ENCODE data around the gene FLII. TPM values are rescaled to one million over a fixed set of nuclear protein-coding genes. Genes with fewer than 3 reads are reported as not detected.

Gene FLII
- total and polyA plus RNA-seq, 2 of the 13 experiments (the other 11 are each of a cell fraction or from before 2014, with no cell fraction given), result 130 to 303 TPM

DNA sequence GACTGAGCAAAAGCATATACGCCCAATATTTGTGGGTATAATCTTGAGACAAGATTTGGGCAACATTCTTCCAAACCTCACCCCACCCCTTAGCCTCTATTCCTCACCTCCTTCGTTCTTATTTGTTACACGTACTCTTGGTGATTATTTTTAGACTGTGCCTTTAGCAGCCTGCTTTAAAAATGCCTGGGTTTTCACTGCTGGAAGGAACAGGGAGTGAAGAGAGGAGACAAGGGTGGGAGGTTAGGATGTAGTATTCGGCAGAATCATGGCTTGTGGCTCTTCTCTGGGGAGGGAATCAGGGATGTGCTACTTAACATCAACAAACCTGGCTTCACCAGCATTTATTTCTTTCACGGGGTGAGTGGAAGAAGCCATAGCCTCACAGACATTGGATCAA is 63.3 kb downstream of the FLII start:
- Histone ChIP-seq H3K27ac (ENCODE audit: extremely low read length, insufficient read depth, low read length) (no peak overlapping the region), H3K4me1 (ENCODE audit: insufficient read depth, low read length) (peaks cover 24% of the 10 kb centered on the region), H4K20me1 (ENCODE audit: insufficient read depth, low read length) (peaks cover 52% of the 10 kb centered on the region), H3K9ac (ENCODE audit: insufficient read depth, low read depth, low read length) (no peak overlapping the region), H3K79me2 (ENCODE audit: insufficient read depth, low read length) (peaks cover 92% of the 10 kb centered on the region), H3K4me2 (ENCODE audit: low read depth, low read length) (no peak overlapping the region), H3K9me3 (ENCODE audit: low read length) (no peaks in the 10 kb centered on the region), H3K27me3 (ENCODE audit: control insufficient read depth in 1 of 2, insufficient read depth in 2 of 2, low read length in 2 of 2) (no peaks in the 10 kb centered on the region), H2AFZ (ENCODE audit: low read length) (no peak overlapping the region), H3K36me3 (replicated peaks in 1 of 2; ENCODE audit: control insufficient read depth in 1 of 2, insufficient read depth in 2 of 2, low read length in 2 of 2) (peaks cover 44 to 74% of the 10 kb centered on the region in 2 experiments), H3K4me3 (replicated peaks in 1 of 3; ENCODE audit: insufficient read depth in 1 of 3, low read depth in 2 of 3, low read length in 3 of 3) (no peak overlapping the region)
- in situ Hi-C loops (cut with HindIII; ENCODE audit: extremely low pct_ligation_motif_present, low pct_unique_long_range_greater_than_20kb), result no loop called here
- intact Hi-C loops (cut with micrococcal nuclease; ENCODE audit: unreplicated experiment), result no loop called here
- DNase-seq (ENCODE audit: low spot score) (no peak), ATAC-seq (no peak), FAIRE-seq (no peak)
- ChIA-PET POLR2A (no interaction called here), CTCF (ENCODE audit: low intra/inter-chr PET ratio, low total read pairs) (no interaction called here)
- no peak for TF ChIP-seq ZMYM2 (CRISPR knock-in tag; IDR thresholded peaks at IDR 0.05)
- BruUV-seq (replicated peaks), result no TSS peak
- WGBS (ENCODE audit: low lambda C conversion rate), result 96% methylated on average over 5 of the region's 5 CpGs

Other genes starting within 250 kb of the FLII start
- gene ATPAF2, start 219.6 kb downstream of the FLII start, total RNA-seq (2016; rRNA removed; fragmentation: Illumina TruSeq; extraction: Trizol), result 14.2 and 15.0 TPM in 2 replicates
- gene ATPAF2, start 219.6 kb downstream of the FLII start, polyA plus RNA-seq (2011; rRNA removed), result 16.0 and 16.5 TPM in 2 replicates
- gene GID4, start 219.3 kb downstream of the FLII start, total RNA-seq (2016; rRNA removed; fragmentation: Illumina TruSeq; extraction: Trizol), result 4.3 and 5.5 TPM in 2 replicates
- 4.7 and 6.1 TPM in 2 replicates for gene GID4, start 219.3 kb downstream of the FLII start, polyA plus RNA-seq (2011; rRNA removed)
- gene DRG2, start 170.8 kb downstream of the FLII start, total RNA-seq (2016; rRNA removed; fragmentation: Illumina TruSeq; extraction: Trizol), result 23.0 and 26.6 TPM in 2 replicates
- gene DRG2, start 170.8 kb downstream of the FLII start, polyA plus RNA-seq (2011; rRNA removed), result 20.1 and 24.9 TPM in 2 replicates
- gene MYO15A, start 150.0 kb downstream of the FLII start, total RNA-seq (2016; rRNA removed; fragmentation: Illumina TruSeq; extraction: Trizol), result 0.07 and 0.18 TPM in 2 replicates
- gene MYO15A, start 150.0 kb downstream of the FLII start, polyA plus RNA-seq (2011; rRNA removed), result 0.20 and 0.35 TPM in 2 replicates
- 68.9 and 77.9 TPM in 2 replicates for gene ALKBH5, start 74.9 kb downstream of the FLII start, total RNA-seq (2016; rRNA removed; fragmentation: Illumina TruSeq; extraction: Trizol)
- 76.9 and 81.4 TPM in 2 replicates for gene ALKBH5, start 74.9 kb downstream of the FLII start, polyA plus RNA-seq (2011; rRNA removed)
- gene LLGL1, start 33.1 kb downstream of the FLII start, total RNA-seq (2016; rRNA removed; fragmentation: Illumina TruSeq; extraction: Trizol), result 15.3 and 19.7 TPM in 2 replicates
- gene LLGL1, start 33.1 kb downstream of the FLII start, polyA plus RNA-seq (2011; rRNA removed), result 15.0 and 18.8 TPM in 2 replicates
- 8.0 and 8.2 TPM in 2 replicates for gene MIEF2, start 1.9 kb upstream of the FLII start, total RNA-seq (2016; rRNA removed; fragmentation: Illumina TruSeq; extraction: Trizol)
- 6.0 and 9.5 TPM in 2 replicates for gene MIEF2, start 1.9 kb upstream of the FLII start, polyA plus RNA-seq (2011; rRNA removed)
- 30.7 and 36.8 TPM in 2 replicates for gene TOP3A, start 56.3 kb upstream of the FLII start, total RNA-seq (2016; rRNA removed; fragmentation: Illumina TruSeq; extraction: Trizol)
- gene TOP3A, start 56.3 kb upstream of the FLII start, polyA plus RNA-seq (2011; rRNA removed), result 15.4 and 16.9 TPM in 2 replicates
- gene SMCR8, start 56.6 kb upstream of the FLII start, total RNA-seq (2016; rRNA removed; fragmentation: Illumina TruSeq; extraction: Trizol), result 11.8 and 16.6 TPM in 2 replicates
- 7.6 and 7.7 TPM in 2 replicates for gene SMCR8, start 56.6 kb upstream of the FLII start, polyA plus RNA-seq (2011; rRNA removed)
- 48.8 and 58.7 TPM in 2 replicates for gene SHMT1, start 104.8 kb upstream of the FLII start, total RNA-seq (2016; rRNA removed; fragmentation: Illumina TruSeq; extraction: Trizol)
- gene SHMT1, start 104.8 kb upstream of the FLII start, polyA plus RNA-seq (2011; rRNA removed), result 19.0 and 21.3 TPM in 2 replicates
- gene EVPLL, start 119.0 kb upstream of the FLII start, total RNA-seq (2016; rRNA removed; fragmentation: Illumina TruSeq; extraction: Trizol), result 0.07 TPM in 1 of 2 replicates, not detected in the other
- gene EVPLL, start 119.0 kb upstream of the FLII start, polyA plus RNA-seq (2011; rRNA removed), result 0.05 TPM in 1 of 2 replicates, not detected in the other
- gene LGALS9C, start 218.1 kb upstream of the FLII start, total RNA-seq (2016; rRNA removed; fragmentation: Illumina TruSeq; extraction: Trizol), result not detected in 2 replicates
- not detected in 2 replicates for gene LGALS9C, start 218.1 kb upstream of the FLII start, polyA plus RNA-seq (2011; rRNA removed)

All from HepG2 (cell line).